Activated T-helper 2 cell treated with anti-CD3 and anti-CD28 coated beads, Interferon-gamma antibody, Interleukin-2, Interleukin-4, amounts not matched to agents 10 μg/mL and 5 μg/mL and 100 μg/mL, durations not matched to agents 14 hours and 24 hours and 36 hours (primary cell): ENCODE results near the gene THBD. TPM values are rescaled to one million over a fixed set of nuclear protein-coding genes. Genes with fewer than 3 reads are reported as not detected.

Experiments used
- DNase-seq: peaks from one replicate; pipeline ENCODE4 v3.0.0; 2021; ENCODE audit warnings: low spot score
- H3K27ac Mint-ChIP-seq: one replicate; pipeline ENCODE4 v1.8.0; 2021; ENCODE audit warnings: mixed read lengths
- H3K27me3 Mint-ChIP-seq: one replicate; pipeline ENCODE4 v1.8.0; 2021; ENCODE audit warnings: low read depth, mixed read lengths
- H3K36me3 Mint-ChIP-seq: one replicate; pipeline ENCODE4 v1.8.0; 2021; ENCODE audit warnings: low read depth, mixed read lengths
- H3K4me1 Mint-ChIP-seq: one replicate; pipeline ENCODE4 v1.8.0; 2021; ENCODE audit warnings: low read depth, mixed read lengths
- H3K4me3 Mint-ChIP-seq: one replicate; pipeline ENCODE4 v1.8.0; 2021; ENCODE audit warnings: low read depth, mild to moderate bottlenecking, moderate library complexity, mixed read lengths
- H3K9me3 Mint-ChIP-seq: one replicate; pipeline ENCODE4 v1.8.0; 2021; ENCODE audit warnings: mixed read lengths
- intact Hi-C: fragments of 100-400 bp; cut with micrococcal nuclease; formaldehyde crosslinking; loops from one replicate; pipeline ENCODE4 v1.15.1; 2023
- total RNA-seq: library from RNA; stranded (reverse); gene quantifications from 2 replicates; pipeline ENCODE4 v1.2.3, GENCODE V29; 2022

Gene THBD
- total RNA-seq, 1 donor from 2014 or later, result not detected

- H3K9me3 Mint-ChIP-seq, result no peaks in the 10 kb centered on the region
- no peak overlapping the region for H3K4me3 Mint-ChIP-seq
- intact Hi-C loops, result no loop called here
- peaks cover 6% of the 10 kb centered on the region for H3K27me3 Mint-ChIP-seq
- H3K36me3 Mint-ChIP-seq, result no peaks in the 10 kb centered on the region
- no peak overlapping the region for H3K27ac Mint-ChIP-seq
- DNase-seq, result no peak
- H3K4me1 Mint-ChIP-seq, result peaks cover 14% of the 10 kb centered on the region
Observed at GRCh38 chr20:23090878-23091277, 41.4 kb upstream of the THBD start.

DNA sequence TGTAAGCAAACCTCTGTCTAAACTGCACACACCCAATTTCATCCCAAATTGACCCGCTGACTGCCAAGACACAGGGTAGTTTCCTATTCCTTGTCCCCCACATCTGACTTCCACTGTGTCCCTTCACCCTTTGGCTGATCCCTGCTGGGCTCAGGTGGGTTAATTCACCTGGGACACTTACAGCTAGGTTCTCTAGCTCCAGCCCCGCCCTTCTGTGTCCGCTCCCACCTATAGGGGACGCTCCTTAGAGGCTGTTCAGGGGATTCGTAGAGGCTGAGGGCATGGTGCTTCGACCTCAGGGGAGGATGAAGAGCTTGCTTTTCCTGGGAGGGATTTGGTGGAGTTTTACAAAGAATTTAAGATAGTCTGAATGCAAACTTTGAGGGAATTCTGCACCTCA is 40.7 kb upstream of the THBD start:
- no peaks in the 10 kb centered on the region for H3K36me3 Mint-ChIP-seq
- intact Hi-C loops, result no loop called here
- H3K27me3 Mint-ChIP-seq, result peaks cover 6% of the 10 kb centered on the region
- no peak overlapping the region for H3K4me3 Mint-ChIP-seq
- no peak for DNase-seq
- H3K4me1 Mint-ChIP-seq, result peaks cover 14% of the 10 kb centered on the region
- H3K27ac Mint-ChIP-seq, result no peak overlapping the region
- no peaks in the 10 kb centered on the region for H3K9me3 Mint-ChIP-seq

DNA sequence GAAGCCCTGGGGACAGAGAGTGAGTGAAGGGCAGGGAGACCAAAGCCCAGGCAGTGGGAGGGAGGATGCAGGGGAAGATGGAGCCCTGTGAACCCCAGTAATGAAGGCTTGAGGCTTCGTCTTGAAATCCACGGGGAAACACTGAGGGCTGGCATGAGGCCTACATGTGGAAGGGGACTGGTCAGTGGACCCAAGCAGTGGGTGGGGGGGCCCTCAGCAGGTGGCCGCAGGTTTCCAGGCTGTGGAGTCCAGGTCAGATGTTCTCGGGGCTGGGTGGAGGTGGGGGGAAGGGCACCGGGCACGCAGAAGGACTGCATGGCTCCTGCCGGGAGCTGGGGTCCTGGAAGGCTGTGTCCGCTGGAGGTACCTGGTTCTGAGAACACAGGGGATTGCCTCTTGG is 39.4 kb upstream of the THBD start:
- H3K27me3 Mint-ChIP-seq, result peaks cover 6% of the 10 kb centered on the region
- intact Hi-C loops, result no loop called here
- peaks cover 14% of the 10 kb centered on the region for H3K4me1 Mint-ChIP-seq
- H3K4me3 Mint-ChIP-seq, result no peak overlapping the region
- no peak overlapping the region for H3K27ac Mint-ChIP-seq
- no peaks in the 10 kb centered on the region for H3K9me3 Mint-ChIP-seq
- no peak for DNase-seq
- no peaks in the 10 kb centered on the region for H3K36me3 Mint-ChIP-seq

- no peak overlapping the region for H3K27ac Mint-ChIP-seq
- no peak for DNase-seq
- H3K4me1 Mint-ChIP-seq, result peaks cover 21% of the 10 kb centered on the region
- H3K36me3 Mint-ChIP-seq, result no peaks in the 10 kb centered on the region
- intact Hi-C loops, result no loop called here
- no peak overlapping the region for H3K4me3 Mint-ChIP-seq
- peaks cover 3% of the 10 kb centered on the region for H3K27me3 Mint-ChIP-seq
- no peaks in the 10 kb centered on the region for H3K9me3 Mint-ChIP-seq
Observed at GRCh38 chr20:23087587-23088251, 38.2 kb upstream of the THBD start.

GRCh38 chr20:23086931-23087411 is 37.5 kb upstream of the THBD start:
- intact Hi-C loops, result no loop called here
- Mint-ChIP-seq H3K4me1 (peaks cover 24% of the 10 kb centered on the region), H3K27ac (no peak overlapping the region), H3K27me3 (peaks cover 3% of the 10 kb centered on the region), H3K4me3 (no peak overlapping the region), H3K36me3 (no peaks in the 10 kb centered on the region), H3K9me3 (no peaks in the 10 kb centered on the region)
- DNase-seq, result no peak

DNA sequence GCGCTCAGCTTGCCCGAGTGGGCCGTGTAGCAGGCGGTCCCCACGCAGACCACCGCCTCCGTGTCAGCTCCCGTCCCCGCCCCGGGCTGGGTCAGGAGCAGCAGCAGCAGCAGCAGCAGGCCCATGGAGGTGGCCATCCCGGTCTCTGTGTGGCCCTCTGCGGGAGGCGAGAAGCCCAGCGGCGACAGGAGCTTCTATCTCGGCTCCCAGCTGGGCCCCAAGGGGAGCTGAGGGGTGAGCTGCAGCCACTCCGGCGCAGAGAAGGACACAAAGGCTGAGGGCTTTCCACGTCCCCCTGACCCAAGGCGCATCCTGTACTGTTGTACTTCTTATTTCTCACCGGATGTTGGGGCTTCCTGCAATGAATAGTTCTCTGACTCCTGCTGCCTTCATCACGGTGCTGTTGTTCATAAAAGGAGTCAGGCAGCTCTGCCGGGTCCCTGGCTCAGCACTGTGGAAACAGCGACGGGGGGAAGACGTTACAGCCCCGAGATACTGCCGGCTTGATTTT is 36.6 kb upstream of the THBD start, which contains the start of gene CD93:
Gene CD93, minus strand, starts transcription at position 269 of the 511 bp plus-strand sequence. Its CDS starts 132 bp downstream, at position 137.
- no peaks in the 10 kb centered on the region for H3K9me3 Mint-ChIP-seq
- peaks cover 24% of the 10 kb centered on the region for H3K4me1 Mint-ChIP-seq
- H3K4me3 Mint-ChIP-seq, result peak within 1 kb of the TSS; percentile 26
- H3K36me3 Mint-ChIP-seq, result no peaks in the 10 kb centered on the region
- peak; percentile 29 for DNase-seq
- H3K27me3 Mint-ChIP-seq, result peaks cover 4% of the 10 kb centered on the region
- intact Hi-C loops, result no loop called here
- peak within 1 kb of the TSS; percentile 69 for H3K27ac Mint-ChIP-seq

GRCh38 chr20:23085436-23086055 is 36.1 kb upstream of the THBD start:
- intact Hi-C loops, result no loop called here
- H3K4me3 Mint-ChIP-seq, result peak overlapping the region; percentile 26

DNA sequence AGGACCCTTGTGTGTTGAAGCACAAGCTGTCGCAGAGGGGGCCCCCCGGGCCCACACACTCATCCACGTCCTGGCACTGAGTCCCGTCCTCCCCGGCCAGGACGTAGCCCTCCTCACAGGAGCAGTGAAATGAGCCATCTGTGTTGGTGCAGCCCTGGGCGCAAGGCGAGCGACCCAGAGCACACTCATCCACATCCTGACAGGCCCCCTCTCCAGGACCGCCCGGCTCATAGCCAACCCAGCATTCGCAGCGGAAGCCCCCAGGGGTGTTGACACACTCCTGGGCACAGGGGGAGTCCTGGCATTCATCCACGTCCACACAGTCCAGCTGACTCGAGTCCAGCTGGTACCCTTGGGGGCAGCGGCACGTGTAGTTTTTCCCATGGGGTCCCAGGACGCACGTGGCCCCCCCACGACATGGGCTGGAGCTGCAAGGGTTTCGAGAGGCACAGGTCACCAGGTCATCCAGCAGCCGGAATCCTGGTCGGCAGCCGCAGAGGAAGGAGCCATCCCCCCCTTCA is 35.4 kb upstream of the THBD start:
- intact Hi-C loops, result no loop called here
- Mint-ChIP-seq H3K27me3 (peaks cover 4% of the 10 kb centered on the region), H3K9me3 (no peaks in the 10 kb centered on the region), H3K27ac (no peak overlapping the region), H3K4me3 (no peak overlapping the region), H3K36me3 (no peaks in the 10 kb centered on the region), H3K4me1 (peaks cover 24% of the 10 kb centered on the region)
- DNase-seq, result no peak

More at GRCh38 chr20:23085436-23086055, 36.1 kb upstream of the THBD start:
- Mint-ChIP-seq H3K27me3 (peaks cover 4% of the 10 kb centered on the region), H3K9me3 (no peaks in the 10 kb centered on the region), H3K36me3 (no peaks in the 10 kb centered on the region), H3K4me1 (peaks cover 24% of the 10 kb centered on the region), H3K27ac (no peak overlapping the region)
- no peak for DNase-seq

- H3K36me3 Mint-ChIP-seq, result no peaks in the 10 kb centered on the region
- no peak for DNase-seq
- peaks cover 8% of the 10 kb centered on the region for H3K27me3 Mint-ChIP-seq
- H3K4me3 Mint-ChIP-seq, result peak overlapping the region; percentile 23
- H3K9me3 Mint-ChIP-seq, result no peaks in the 10 kb centered on the region
- peaks cover 24% of the 10 kb centered on the region for H3K4me1 Mint-ChIP-seq
- no peak overlapping the region for H3K27ac Mint-ChIP-seq
- intact Hi-C loops, result no loop called here
Observed at GRCh38 chr20:23084282-23084844, 34.9 kb upstream of the THBD start.

GRCh38 chr20:23083553-23084220 is 34.2 kb upstream of the THBD start:
- Mint-ChIP-seq H3K4me3 (no peak overlapping the region), H3K4me1 (peaks cover 24% of the 10 kb centered on the region), H3K27me3 (peaks cover 10% of the 10 kb centered on the region), H3K27ac (no peak overlapping the region), H3K36me3 (no peaks in the 10 kb centered on the region), H3K9me3 (no peaks in the 10 kb centered on the region)
- no peak for DNase-seq
- intact Hi-C loops, result no loop called here

- Mint-ChIP-seq H3K4me3 (no peak overlapping the region), H3K9me3 (no peaks in the 10 kb centered on the region), H3K27ac (no peak overlapping the region), H3K27me3 (peaks cover 13% of the 10 kb centered on the region), H3K4me1 (peaks cover 24% of the 10 kb centered on the region), H3K36me3 (no peaks in the 10 kb centered on the region)
- no peak for DNase-seq
- intact Hi-C loops, result no loop called here
Observed at GRCh38 chr20:23082846-23083552, 33.5 kb upstream of the THBD start.

GRCh38 chr20:23081263-23081819 is 31.9 kb upstream of the THBD start:
- intact Hi-C loops, result no loop called here
- Mint-ChIP-seq H3K9me3 (no peaks in the 10 kb centered on the region), H3K27ac (no peak overlapping the region)

More at GRCh38 chr20:23081263-23081819, 31.9 kb upstream of the THBD start:
- DNase-seq, result no peak
- Mint-ChIP-seq H3K4me3 (no peak overlapping the region), H3K36me3 (no peaks in the 10 kb centered on the region), H3K27me3 (peaks cover 13% of the 10 kb centered on the region), H3K4me1 (peaks cover 11% of the 10 kb centered on the region)
